GM19035 (cell line): ENCODE measurements around the gene TOLLIP.

ENCODE experiments used
- ATAC-seq: cut with Tn5 transposase; IDR thresholded peaks from one replicate; pipeline ENCODE4 v1.9.1; 2021; ENCODE audit not compliant: unreplicated experiment

TOLLIP gene

GRCh38 chr11:1300121-1300520, 9.3 kb downstream of the TOLLIP start:
- ATAC-seq: no peak

- ATAC-seq: no peak
Observed at GRCh38 chr11:1299621-1300020, 9.8 kb downstream of the TOLLIP start.

- no peak for ATAC-seq
Observed at GRCh38 chr11:1298695-1299492, 10.5 kb downstream of the TOLLIP start.

- no peak for ATAC-seq
Observed at GRCh38 chr11:1297576-1298473, 11.6 kb downstream of the TOLLIP start.

GRCh38 chr11:1297011-1297575, 12.3 kb downstream of the TOLLIP start:
- no peak for ATAC-seq

GRCh38 chr11:1296287-1296686, 13.1 kb downstream of the TOLLIP start:
- ATAC-seq: no peak

- no peak for ATAC-seq
Observed at GRCh38 chr11:1295591-1295990, 13.8 kb downstream of the TOLLIP start.

- no peak for ATAC-seq
Observed at GRCh38 chr11:1295086-1295485, 14.3 kb downstream of the TOLLIP start.

- no peak for ATAC-seq
Observed at GRCh38 chr11:1293619-1294015, 15.8 kb downstream of the TOLLIP start.

- no peak for ATAC-seq
Observed at GRCh38 chr11:1292644-1293618, 16.5 kb downstream of the TOLLIP start.

- ATAC-seq: no peak
Observed at GRCh38 chr11:1292018-1292643, 17.3 kb downstream of the TOLLIP start.

GRCh38 chr11:1291295-1292017, 18.0 kb downstream of the TOLLIP start:
- ATAC-seq: no peak

- no peak for ATAC-seq
Observed at GRCh38 chr11:1290052-1291040, 19.1 kb downstream of the TOLLIP start.

- ATAC-seq: no peak
Observed at GRCh38 chr11:1289211-1289935, 20.1 kb downstream of the TOLLIP start.

- ATAC-seq: no peak
Observed at GRCh38 chr11:1288426-1289151, 20.8 kb downstream of the TOLLIP start.

GRCh38 chr11:1287928-1288327, 21.5 kb downstream of the TOLLIP start:
- no peak for ATAC-seq

GRCh38 chr11:1285876-1286275, 23.6 kb downstream of the TOLLIP start:
- ATAC-seq: no peak
